Dendritic cell treated with granulocyte-macrophage colony-stimulating factor and Interleukin-4, amounts not matched to agents 40 ng/mL and 50 ng/mL, for 4 days (primary cell): ENCODE data around the gene CHFR.
"Not testable (repeated sequence)": the region's sequence is repeated elsewhere in the genome, so short reads cannot be mapped to it uniquely, and the experiment has no call there.

Experiments used
- H3K27ac Mint-ChIP-seq: one replicate; pipeline ENCODE4 v1.8.0; 2022; ENCODE audit warnings: mild to moderate bottlenecking, mixed read lengths
- H3K27me3 Mint-ChIP-seq: one replicate; pipeline ENCODE4 v1.8.0; 2022; ENCODE audit warnings: mild to moderate bottlenecking, mixed read lengths
- H3K36me3 Mint-ChIP-seq: one replicate; pipeline ENCODE4 v1.8.0; 2022; ENCODE audit warnings: low read depth, mixed read lengths
- H3K4me1 Mint-ChIP-seq: one replicate; pipeline ENCODE4 v1.8.0; 2022; ENCODE audit warnings: low read depth, mixed read lengths
- H3K4me3 Mint-ChIP-seq: one replicate; pipeline ENCODE4 v1.8.0; 2022; ENCODE audit warnings: mild to moderate bottlenecking, moderate library complexity, mixed read lengths
- H3K9me3 Mint-ChIP-seq: one replicate; pipeline ENCODE4 v1.8.0; 2022; ENCODE audit warnings: mixed read lengths
- intact Hi-C: fragments of 100-400 bp; cut with micrococcal nuclease; formaldehyde crosslinking; loops from one replicate; pipeline ENCODE4 v1.15.0; 2022

The CHFR gene

GRCh38 chr12:132907789-132908144, 20.4 kb upstream of the CHFR start:
- H3K27ac Mint-ChIP-seq, intact Hi-C loops: not testable (repeated sequence)
- Mint-ChIP-seq H3K36me3 (peaks cover 11% of the 10 kb centered on the region), H3K4me3 (peak overlapping the region; percentile 76), H3K9me3 (peaks cover 66% of the 10 kb centered on the region), H3K27me3 (peaks cover 65% of the 10 kb centered on the region), H3K4me1 (peaks cover 13% of the 10 kb centered on the region)

GRCh38 chr12:132907216-132907615, 19.8 kb upstream of the CHFR start:
- H3K9me3 Mint-ChIP-seq: peaks cover 61% of the 10 kb centered on the region
- H3K27me3 Mint-ChIP-seq: peaks cover 65% of the 10 kb centered on the region
- no peak overlapping the region for H3K4me3 Mint-ChIP-seq
- H3K36me3 Mint-ChIP-seq: peaks cover 11% of the 10 kb centered on the region
- H3K4me1 Mint-ChIP-seq: peaks cover 13% of the 10 kb centered on the region
- intact Hi-C loops: no loop called here
- no peak overlapping the region for H3K27ac Mint-ChIP-seq

- Mint-ChIP-seq H3K27me3 (peaks cover 57% of the 10 kb centered on the region), H3K9me3 (peaks cover 50% of the 10 kb centered on the region), H3K36me3 (peaks cover 11% of the 10 kb centered on the region), H3K27ac (no peak overlapping the region), H3K4me1 (peaks cover 13% of the 10 kb centered on the region), H3K4me3 (no peak overlapping the region)
- intact Hi-C loops: no loop called here
Measured at GRCh38 chr12:132904718-132905328, 17.4 kb upstream of the CHFR start.

- H3K27ac Mint-ChIP-seq: no peak overlapping the region
- H3K36me3 Mint-ChIP-seq: no peaks in the 10 kb centered on the region
- H3K9me3 Mint-ChIP-seq: peaks cover 27% of the 10 kb centered on the region
- H3K27me3 Mint-ChIP-seq: peaks cover 8% of the 10 kb centered on the region
- intact Hi-C loops: no loop called here
- H3K4me3 Mint-ChIP-seq: no peak overlapping the region
- no peaks in the 10 kb centered on the region for H3K4me1 Mint-ChIP-seq
Measured at GRCh38 chr12:132899033-132899432, 11.6 kb upstream of the CHFR start.

- Mint-ChIP-seq H3K27me3 (peaks cover 15% of the 10 kb centered on the region), H3K4me3 (no peak overlapping the region), H3K4me1 (peaks cover 14% of the 10 kb centered on the region), H3K27ac (no peak overlapping the region), H3K36me3 (peaks cover 36% of the 10 kb centered on the region), H3K9me3 (peaks cover 22% of the 10 kb centered on the region)
- intact Hi-C loops: loop anchor here (5.0 kb wide), 1 partner anchor 117 kb away; no protein-coding TSS in a partner anchor
Measured at GRCh38 chr12:132888852-132889251, 1.4 kb upstream of the CHFR start.

- peaks cover 57% of the 10 kb centered on the region for H3K36me3 Mint-ChIP-seq
- peaks cover 22% of the 10 kb centered on the region for H3K9me3 Mint-ChIP-seq
- peaks cover 29% of the 10 kb centered on the region for H3K4me1 Mint-ChIP-seq
- peak overlapping the region; percentile 91 for H3K4me3 Mint-ChIP-seq
- intact Hi-C loops: loop anchor here (1.0 to 5.0 kb wide), 5 partner anchors 58 to 193 kb away; partner anchors contain the start of genes GOLGA3, ZNF140, ZNF26 and ZNF84
- peak overlapping the region; percentile 100 for H3K27ac Mint-ChIP-seq
- H3K27me3 Mint-ChIP-seq: peaks cover 15% of the 10 kb centered on the region
Measured at GRCh38 chr12:132886529-132887477, 602 bp downstream of the CHFR start.

- intact Hi-C loops: no loop called here
- Mint-ChIP-seq H3K4me1 (peaks cover 27% of the 10 kb centered on the region), H3K4me3 (no peak overlapping the region), H3K27ac (no peak overlapping the region), H3K27me3 (no peaks in the 10 kb centered on the region), H3K9me3 (no peaks in the 10 kb centered on the region), H3K36me3 (peaks cover 95% of the 10 kb centered on the region)
Measured at GRCh38 chr12:132881818-132882217, 5.6 kb downstream of the CHFR start.

- H3K27me3 Mint-ChIP-seq, H3K4me3 Mint-ChIP-seq, H3K4me1 Mint-ChIP-seq, H3K27ac Mint-ChIP-seq, intact Hi-C loops: not testable (repeated sequence)
- Mint-ChIP-seq H3K36me3 (peaks cover 100% of the 10 kb centered on the region), H3K9me3 (peaks cover 15% of the 10 kb centered on the region)
Measured at GRCh38 chr12:132874620-132875019, 12.8 kb downstream of the CHFR start.

GRCh38 chr12:132874175-132874574, 13.2 kb downstream of the CHFR start:
- H3K9me3 Mint-ChIP-seq: peaks cover 15% of the 10 kb centered on the region

GRCh38 chr12:132873724-132874123, 13.7 kb downstream of the CHFR start:
- Mint-ChIP-seq H3K9me3 (peaks cover 15% of the 10 kb centered on the region), H3K4me3 (no peak overlapping the region), H3K4me1 (peaks cover 8% of the 10 kb centered on the region), H3K27ac (no peak overlapping the region), H3K27me3 (no peaks in the 10 kb centered on the region), H3K36me3 (peaks cover 100% of the 10 kb centered on the region)
- intact Hi-C loops: no loop called here

More at GRCh38 chr12:132874175-132874574, 13.2 kb downstream of the CHFR start:
- H3K4me3 Mint-ChIP-seq: no peak overlapping the region
- no peaks in the 10 kb centered on the region for H3K27me3 Mint-ChIP-seq
- H3K36me3 Mint-ChIP-seq: peaks cover 100% of the 10 kb centered on the region
- intact Hi-C loops: no loop called here
- peaks cover 8% of the 10 kb centered on the region for H3K4me1 Mint-ChIP-seq
- H3K27ac Mint-ChIP-seq: no peak overlapping the region

GRCh38 chr12:132872975-132873421, 14.4 kb downstream of the CHFR start:
- Mint-ChIP-seq H3K9me3 (peaks cover 20% of the 10 kb centered on the region), H3K27ac (no peak overlapping the region), H3K27me3 (no peaks in the 10 kb centered on the region), H3K4me3 (no peak overlapping the region), H3K4me1 (peaks cover 8% of the 10 kb centered on the region), H3K36me3 (peaks cover 100% of the 10 kb centered on the region)
- intact Hi-C loops: no loop called here

- intact Hi-C loops: no loop called here
- Mint-ChIP-seq H3K27me3 (no peaks in the 10 kb centered on the region), H3K27ac (no peak overlapping the region), H3K4me1 (peaks cover 8% of the 10 kb centered on the region), H3K9me3 (peaks cover 27% of the 10 kb centered on the region), H3K4me3 (no peak overlapping the region), H3K36me3 (peaks cover 100% of the 10 kb centered on the region)
Measured at GRCh38 chr12:132872073-132872855, 15.1 kb downstream of the CHFR start.

GRCh38 chr12:132869551-132869950, 17.9 kb downstream of the CHFR start:
- Mint-ChIP-seq H3K9me3 (peaks cover 43% of the 10 kb centered on the region), H3K36me3 (peaks cover 99% of the 10 kb centered on the region), H3K27me3 (no peaks in the 10 kb centered on the region), H3K4me3 (no peak overlapping the region), H3K4me1 (no peaks in the 10 kb centered on the region), H3K27ac (no peak overlapping the region)
- intact Hi-C loops: no loop called here
